CD4-positive, alpha-beta T cell treated with Interleukin-6 for 4 hours (primary cell): Measurements from ENCODE around the gene CASZ1.

ENCODE experiments used
- DNase-seq: peaks from one replicate; pipeline ENCODE4 v3.0.0-alpha.2; 2020; ENCODE audit warnings: mixed read lengths

The CASZ1 gene

GRCh38 chr1:10596780-10597179 lies 199.7 kb downstream of the CASZ1 start:
- DNase-seq: no peak

GRCh38 chr1:10594595-10595223 lies 201.7 kb downstream of the CASZ1 start:
- DNase-seq: no peak

GRCh38 chr1:10593750-10594149 lies 202.7 kb downstream of the CASZ1 start:
- no peak for DNase-seq

GRCh38 chr1:10592373-10592772 lies 204.1 kb downstream of the CASZ1 start:
- DNase-seq: no peak

- no peak for DNase-seq
Observed at GRCh38 chr1:10591010-10591409, 205.4 kb downstream of the CASZ1 start.

GRCh38 chr1:10589074-10589473 lies 207.4 kb downstream of the CASZ1 start:
- no peak for DNase-seq

- DNase-seq: no peak
Observed at GRCh38 chr1:10588640-10589039, 207.8 kb downstream of the CASZ1 start.
